GM19023 (cell line): Measurements from ENCODE around the gene SHROOM3.

Experiments used
- ATAC-seq: cut with Tn5 transposase; IDR thresholded peaks from one replicate; pipeline ENCODE4 v1.9.1; 2021; ENCODE audit warnings: mild to moderate bottlenecking, moderate library complexity; ENCODE audit not compliant: unreplicated experiment

SHROOM3 gene

DNA sequence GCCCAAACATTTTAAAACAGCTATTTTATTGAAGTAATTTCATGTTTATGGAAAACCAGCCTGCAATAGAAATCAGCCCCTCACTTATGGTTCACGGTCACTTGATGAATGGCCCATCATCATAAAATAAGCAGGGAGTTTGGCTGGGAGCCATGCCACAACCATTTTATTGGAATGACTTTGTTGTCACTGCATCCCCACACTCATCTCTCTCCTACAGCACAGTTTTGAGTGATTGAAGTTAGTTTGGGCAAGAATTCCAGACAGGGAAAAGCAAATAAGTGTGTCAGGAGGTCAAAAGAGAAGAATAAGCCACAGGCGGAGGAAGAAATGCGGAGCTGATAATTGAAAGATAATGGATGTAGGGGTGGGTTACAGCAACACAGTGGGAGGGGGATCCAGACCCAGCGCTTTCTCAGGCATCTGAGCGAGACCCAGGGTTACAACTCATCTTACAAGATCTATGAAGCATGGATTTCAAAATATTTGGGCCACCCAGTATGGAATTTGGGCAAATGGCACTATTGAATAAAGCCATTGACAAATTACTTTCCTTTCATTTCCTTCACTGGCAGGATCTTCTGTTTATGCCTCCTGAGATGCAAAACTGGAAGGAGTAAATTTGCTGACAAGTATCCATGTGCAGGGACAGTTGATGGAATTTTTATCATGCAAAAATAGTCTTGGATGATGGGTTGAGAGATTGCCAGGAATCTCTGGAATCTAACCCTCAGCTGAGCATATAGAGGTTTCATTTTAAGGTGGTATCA is 100.8 kb downstream of the SHROOM3 start:
- no peak for ATAC-seq

DNA sequence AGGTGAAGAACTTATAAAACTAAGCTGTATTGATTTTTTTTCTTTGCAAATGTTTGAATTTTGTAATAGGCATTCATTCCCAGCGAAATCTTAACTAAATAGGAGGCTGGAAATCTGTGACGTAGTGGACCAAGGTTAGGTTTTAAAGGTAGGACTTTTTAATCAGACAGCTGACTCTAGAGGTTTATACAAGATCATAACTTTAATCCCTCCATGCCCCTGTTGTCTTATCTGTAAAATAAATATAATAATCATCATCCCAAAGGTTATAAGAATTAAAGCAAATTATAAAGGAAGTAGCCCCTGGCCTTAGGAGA is 101.3 kb downstream of the SHROOM3 start:
- ATAC-seq: no peak

DNA sequence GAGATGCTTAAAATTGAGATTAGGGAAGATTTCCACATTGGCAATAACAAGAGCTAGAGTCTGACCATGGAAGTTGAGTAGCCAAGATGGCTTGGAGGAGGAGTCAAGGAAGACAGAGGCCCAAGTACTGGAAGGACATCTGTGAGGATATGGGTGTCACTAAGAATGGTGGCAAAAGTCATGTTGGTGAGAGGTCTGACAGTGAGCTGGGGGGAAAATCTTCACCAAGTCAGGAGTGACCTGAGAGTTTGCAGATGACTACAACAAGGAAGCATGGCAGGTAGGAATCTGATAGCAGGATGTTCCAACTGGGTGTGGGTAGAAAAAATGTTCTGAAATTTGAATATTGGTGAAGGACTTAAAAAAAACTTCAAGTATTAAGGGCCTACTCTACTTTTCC is 103.3 kb downstream of the SHROOM3 start:
- ATAC-seq: no peak

DNA sequence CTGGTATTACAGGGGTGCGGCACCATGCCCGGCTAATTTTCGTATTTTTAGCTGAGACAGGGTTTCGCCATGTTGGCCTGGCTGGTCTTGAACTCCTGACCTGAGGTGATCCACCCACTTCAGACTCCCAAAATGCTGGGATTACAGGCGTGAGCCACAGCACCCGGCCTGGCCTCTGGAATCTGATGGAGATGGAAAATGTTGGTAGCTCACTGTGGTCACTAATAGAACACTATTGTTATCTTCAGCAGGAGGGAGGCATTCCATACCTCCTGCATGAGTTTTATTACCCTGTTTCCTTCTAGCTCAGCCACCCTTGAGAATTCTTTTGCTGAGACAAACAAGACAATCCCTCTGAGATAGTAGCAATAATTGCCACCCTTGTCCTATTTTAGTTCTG is 105.0 kb downstream of the SHROOM3 start:
- no peak for ATAC-seq

DNA sequence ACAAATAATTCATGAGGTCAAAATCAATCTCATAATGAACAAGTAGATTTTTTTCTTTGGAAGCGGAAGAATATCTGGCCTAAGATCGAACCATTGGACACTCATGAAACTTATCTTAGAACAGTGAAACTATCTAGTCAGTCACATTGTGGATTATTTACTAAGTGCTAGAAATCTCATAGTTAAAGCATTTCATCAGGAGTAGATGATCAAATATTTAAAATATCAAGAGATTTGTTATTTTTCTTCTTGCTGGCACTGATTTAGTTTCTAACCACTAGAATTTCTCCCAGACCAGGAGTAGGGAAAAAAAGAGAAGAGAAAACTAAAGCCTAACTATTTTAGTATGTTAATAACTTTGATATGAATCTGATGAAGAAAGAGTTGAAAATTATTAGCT is 105.5 kb downstream of the SHROOM3 start:
- no peak for ATAC-seq

DNA sequence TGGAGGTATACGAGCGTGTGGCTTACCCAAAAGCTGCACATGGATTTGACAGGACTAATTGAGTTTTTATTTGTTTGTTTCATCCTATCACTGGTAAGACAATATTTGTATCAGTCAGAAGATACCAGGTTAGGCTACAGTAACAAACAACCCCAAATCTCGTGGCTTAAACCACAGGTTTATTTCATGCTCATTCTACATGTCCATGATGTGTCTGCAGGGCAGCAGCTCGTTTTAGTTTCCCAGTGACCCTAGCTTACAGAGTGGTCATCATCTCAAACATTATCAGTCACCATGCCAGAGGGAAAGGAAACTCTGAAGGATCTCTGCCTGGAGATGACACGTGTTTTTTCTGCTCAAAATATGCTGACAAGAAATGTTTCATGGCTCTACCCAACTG is 108.3 kb downstream of the SHROOM3 start:
- no peak for ATAC-seq

DNA sequence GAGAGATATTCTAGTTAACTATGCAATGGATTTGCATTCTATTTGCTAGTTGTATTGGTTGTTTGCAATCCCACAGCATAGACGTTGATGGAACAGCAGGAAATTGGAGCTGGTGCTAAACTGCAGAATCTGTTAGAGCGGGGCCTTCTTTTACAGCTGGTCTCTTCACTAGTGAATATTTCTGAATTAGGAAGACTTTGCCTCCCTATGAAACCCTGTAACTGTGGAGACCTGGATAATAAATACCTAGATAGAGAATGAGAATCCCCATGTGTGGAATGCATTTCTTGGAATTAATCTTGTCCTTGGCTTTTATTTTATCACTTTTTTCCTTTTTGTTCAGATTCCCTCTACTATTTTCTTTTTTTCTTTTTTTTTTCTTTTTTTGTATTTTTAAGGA is 109.7 kb downstream of the SHROOM3 start:
- no peak for ATAC-seq

DNA sequence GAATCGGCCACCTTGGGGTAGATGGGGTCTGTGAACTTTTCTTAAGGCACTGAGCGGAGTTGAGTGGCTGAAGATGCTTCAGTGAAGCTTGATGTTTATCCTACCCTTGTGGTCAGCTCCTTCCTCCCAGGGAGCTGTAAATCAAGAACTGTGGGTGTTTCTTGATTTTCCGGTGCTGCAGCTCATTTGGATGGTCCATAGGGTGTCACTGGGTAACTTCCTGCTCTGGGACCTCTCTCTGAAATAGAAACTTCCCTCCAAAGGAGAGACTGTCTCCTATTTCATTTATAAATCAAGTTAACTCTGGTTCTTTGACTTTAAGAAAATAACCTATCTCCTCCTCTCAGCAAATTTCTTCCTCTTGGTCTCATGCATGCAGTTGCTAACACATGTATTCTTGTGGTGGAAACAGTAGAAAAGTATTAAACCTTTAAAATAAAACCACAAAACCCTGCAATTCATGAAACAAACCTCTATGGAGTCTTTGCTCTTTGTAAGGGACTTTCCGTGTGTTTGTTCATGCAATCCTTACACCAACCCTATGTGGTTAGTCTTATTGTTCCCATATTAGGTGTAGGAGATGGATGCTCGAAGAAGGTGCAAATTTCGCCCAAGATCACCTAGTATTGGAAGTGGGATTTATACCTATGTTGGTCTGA is 110.3 kb downstream of the SHROOM3 start:
- ATAC-seq: no peak

DNA sequence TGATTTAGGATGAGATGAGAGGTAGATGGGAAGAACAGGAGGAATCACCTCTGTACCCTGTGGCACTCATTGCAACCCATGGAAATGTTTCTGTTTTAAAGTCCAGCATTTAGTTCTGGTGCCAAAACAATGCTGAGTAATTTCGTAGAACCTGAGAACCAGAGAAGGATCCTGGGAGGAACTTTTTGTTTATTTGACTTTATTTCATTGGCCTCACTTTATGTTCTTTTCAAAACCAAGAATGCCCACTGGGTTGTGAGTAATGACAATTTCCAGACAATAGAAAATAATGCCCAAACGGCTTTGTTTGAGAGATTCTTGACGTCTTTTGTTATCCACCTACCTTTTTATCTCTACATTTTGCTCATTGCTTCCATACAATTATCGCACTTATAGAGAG is 111.3 kb downstream of the SHROOM3 start:
- ATAC-seq: no peak

DNA sequence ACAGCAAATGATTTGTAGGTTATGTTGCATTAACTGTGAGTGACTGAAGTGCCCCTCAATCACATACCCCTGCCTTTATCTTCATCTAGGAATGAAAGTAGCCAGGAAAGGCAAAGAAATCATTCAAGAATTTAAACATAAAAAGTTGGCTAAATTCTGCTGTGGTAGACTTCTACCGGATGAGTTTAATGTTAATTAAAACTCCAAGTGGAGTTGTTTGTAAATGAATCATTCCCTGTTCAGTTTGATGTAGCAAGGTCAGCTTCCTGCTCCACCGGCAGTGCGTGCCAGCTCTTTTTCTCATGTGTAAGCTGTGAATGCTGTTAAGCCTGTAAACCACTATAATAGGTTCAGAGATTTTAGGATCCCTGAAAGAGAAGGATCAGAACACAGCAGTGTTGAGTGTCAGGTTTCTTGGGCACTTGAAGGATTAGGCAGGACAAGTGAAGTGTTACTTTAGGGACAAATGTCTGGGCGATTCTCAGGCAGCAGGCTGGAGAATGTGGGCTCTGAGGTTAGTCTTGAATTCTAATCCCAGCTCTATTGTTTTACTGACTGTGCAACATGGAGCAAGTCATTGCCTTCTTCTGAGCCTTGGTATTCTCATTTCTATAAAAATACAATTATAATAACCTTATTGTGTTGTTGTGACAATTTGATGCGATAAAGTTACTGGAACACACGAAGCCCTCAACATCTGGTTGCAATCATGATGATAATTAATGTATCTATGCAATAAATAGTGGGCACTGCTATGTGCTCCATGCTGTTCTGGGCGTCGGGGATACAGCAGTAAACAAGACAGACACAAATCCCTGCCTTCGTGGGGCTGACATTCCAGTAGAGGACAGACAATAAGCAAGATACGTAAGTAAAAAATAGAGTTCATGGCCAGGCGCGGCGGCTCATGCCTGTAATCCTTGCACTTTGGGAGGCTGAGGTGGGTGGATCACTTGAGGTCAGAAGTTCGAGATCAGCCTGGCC is 112.0 kb downstream of the SHROOM3 start:
- no peak for ATAC-seq

DNA sequence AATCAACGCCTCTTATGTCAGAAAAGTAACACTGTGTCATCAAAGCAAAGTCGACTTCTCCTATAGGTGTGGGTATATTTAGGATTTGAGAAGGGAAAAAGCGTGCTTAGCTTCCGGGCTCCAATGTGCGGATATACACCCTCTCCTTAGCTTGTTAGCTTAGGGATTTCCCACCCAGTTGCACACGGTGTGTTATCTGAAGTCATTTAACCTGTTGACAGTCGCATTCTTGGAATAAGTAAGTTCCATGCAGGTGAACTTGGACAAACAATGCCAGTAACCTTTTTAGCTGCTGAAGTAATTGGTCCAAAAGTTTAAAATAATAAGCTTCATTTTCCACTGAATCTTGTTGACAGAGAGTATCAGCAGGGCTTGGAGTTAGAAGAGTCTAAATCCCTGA is 113.7 kb downstream of the SHROOM3 start:
- no peak for ATAC-seq

DNA sequence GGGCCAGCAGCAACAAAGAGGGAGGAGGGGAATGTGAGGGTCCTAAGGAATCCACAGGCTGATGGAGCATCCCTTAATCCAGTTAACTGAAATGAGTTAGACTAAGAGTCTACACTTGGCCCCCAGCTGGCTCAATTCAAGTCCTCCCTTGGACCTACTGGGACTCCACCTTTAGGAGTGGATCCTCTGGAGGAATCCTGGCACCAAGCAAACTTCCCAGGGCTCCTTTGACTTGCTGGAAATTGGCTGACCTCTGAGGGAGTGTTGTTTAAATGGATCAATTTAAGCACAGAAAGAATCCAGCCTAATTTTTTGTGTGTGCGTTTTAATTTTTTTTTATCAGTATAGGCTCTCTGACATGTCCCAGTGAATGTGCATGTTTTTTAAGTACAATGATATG is 114.7 kb downstream of the SHROOM3 start:
- ATAC-seq: no peak

DNA sequence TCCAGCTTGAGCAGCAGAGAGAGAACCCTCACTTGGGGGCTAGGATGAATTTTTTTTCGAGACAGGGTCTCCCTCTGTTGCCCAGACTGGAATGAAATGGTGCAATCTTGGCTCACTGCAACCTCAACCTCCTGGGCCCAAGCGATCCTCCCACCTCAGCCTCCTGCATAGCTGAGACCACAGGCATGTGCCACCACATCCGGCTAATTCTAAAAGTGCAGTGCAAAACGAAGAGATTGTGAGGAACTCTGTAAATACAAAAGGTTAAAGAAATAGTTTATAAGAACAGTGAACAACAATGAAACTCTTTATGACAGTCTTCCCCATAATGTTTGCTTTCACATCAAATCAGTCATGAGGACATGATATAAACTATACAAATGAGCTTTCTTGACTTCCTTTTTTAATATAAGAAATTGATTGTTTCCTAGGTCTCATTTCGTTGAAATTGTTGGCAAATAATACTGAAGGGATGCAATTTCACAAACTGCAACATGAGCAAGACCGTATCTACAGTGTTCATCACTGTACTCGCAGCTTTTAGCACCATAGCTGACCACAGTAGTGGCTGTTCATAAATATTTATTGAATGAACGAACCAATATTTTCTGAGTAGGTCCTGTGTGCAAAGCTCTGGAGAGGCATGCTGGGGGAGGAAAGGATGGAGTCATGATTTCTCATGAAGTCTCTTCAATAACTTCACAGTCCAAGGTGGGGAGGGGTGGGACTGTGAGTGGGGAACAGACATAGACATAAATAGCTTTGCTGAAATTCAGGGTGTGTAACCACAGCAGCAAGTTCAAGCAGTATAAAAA is 116.1 kb downstream of the SHROOM3 start:
- no peak for ATAC-seq

DNA sequence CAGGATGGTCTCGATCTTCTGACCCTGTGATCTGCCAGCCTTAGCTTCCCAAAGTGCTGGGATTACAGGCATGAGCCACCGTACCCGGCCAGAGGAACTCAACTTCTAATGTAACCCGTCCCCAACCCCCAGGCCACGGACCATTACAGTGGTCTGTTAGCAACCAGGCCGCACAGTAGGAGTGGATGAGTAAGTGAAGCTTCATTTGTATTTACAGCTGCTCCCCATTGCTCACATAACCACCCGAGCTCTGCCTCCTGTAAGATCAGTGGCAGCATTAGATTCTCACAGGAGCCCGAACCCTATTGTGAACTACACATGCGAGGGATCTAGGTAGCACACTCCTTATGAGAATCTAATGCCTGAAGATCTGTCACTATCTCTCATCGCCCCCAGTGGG is 119.6 kb downstream of the SHROOM3 start:
- ATAC-seq: no peak

DNA sequence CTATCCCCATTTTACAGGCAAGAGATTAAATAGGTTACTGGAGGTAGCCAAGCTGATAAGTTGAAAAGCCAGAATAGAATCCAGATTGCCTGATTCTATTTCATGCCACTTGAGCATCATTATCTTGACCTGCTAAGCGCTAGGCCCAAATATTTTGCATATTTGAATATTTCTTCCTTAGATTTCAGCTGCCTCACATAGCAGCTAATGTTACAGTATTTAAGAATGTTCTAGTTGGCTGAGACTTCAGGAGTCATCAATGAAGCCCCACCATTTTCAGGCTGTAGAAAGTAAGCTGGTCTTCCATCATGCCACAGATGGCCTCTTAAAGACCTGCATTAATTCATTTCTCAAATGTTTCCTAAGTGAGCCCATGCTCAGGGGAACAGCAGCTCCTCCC is 121.4 kb downstream of the SHROOM3 start:
- no peak for ATAC-seq

DNA sequence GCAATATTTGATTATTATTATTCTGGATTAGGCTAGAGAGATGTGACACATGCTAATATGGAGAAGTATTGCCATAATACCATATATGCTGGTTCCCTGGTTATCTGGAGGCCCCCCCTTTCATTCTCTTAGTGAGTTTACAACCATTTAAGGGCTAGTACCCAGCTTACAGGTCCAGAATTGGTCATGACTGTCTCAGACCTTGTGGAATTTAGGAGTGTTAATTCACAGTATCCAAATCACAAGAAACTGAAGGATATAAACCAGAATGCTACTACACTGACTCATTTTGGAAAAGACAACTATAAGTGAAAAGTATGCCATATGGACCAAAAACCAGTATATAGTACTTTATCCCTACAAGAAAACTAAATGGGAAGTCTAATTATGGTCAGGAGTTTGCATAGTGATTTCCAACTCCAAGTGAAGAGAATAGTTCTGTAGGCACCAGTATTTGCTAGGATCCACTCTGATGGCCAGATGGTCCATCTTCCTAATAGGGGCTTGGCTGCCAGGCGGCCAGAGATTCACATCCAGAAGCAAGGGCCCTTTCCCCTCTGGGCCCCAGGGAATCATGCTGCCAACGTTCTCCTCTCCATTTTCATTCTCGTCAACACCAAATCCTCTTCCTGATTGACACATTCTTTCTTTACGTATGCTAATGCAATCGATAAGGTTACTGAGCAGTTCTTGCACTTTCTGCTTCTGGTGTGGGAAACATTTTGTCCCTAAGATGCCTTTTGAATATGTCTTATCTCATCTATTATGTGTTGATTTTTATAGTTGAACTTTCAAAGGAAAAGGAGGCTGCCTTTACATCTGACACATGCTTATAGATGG is 123.6 kb downstream of the SHROOM3 start:
- no peak for ATAC-seq

DNA sequence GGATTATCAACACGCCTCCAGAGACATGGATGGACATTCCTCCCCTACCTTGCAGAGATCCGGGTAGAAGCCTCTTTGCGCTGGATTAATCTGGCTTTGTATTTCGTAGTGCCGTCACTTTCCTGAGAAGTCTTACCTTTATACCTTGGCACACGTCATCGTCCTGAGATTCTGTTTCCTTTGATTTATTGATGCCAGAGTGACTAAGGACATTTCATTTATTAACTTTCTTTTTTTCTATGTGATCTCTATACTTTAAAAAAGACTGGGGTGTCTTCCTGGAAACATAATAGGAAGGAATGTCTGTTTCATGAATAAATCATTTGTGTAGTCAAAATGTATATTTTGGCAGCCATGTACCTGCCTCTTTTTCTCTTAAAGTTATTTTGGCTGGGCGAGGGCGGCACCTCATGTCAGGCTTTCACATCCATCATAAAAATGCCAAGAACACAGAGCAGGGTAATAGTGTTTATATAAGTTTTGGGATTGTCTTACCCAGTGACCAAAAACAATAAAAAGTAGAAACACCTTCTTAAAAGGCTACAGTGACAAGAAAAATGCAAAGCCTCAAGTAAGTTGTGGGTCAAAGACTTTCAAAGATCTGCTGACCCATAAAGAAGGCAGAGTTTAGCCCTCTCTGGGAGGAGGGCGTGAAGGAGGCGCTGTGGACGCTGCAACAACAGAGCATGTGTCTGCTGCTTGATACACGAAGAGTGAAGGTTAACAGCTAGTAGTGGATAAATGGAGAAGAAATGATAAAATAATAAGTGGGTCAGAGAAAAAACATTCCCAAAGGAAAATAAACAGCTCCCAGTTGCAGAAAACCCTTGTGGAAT is 124.4 kb downstream of the SHROOM3 start:
- no peak for ATAC-seq

DNA sequence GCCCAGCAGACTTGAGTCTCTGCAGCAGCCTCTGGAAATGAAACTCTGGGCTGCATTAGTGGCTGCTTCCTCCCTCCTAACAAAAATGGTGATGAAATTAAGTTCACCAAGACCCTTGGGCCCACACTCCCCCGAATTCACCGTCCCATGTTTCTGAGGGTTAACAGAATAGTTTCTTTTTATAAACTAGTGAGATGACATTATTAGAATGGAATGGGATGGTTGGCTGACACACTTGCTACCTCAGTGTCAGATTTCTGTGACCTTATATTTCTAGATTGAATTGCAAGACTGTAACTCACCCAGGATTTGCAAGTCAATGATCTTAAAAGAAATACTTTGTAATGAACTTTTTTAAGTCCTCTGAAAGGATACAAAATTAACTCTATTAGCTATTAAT is 127.1 kb downstream of the SHROOM3 start:
- no peak for ATAC-seq

DNA sequence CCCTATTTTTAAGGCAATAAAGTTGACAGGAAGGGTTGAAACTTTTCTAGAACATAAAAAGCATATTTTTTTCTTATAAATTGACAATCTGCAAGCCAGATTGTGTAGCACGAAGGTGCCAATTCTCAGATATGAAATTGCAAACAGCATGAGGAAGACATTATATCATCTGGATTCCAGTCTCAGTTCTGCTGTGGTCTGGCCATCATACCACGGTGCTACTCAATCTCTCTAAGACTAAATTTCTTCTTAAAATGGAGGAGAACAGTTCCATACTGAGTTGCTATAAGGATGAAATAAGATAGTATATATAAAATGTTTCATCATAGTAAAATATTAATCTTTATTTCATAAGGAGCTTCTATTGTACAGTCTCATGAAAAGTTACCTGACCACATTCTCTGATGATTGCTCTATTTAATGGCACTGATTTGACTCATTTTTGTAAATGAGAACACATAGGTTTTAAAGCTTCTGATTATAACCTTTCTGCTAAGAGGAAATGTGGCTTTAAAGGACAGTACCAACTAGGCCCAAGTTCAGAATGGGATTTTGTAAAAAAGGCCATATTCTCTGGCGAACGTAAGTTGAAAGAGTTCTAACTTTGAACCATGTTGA is 127.9 kb downstream of the SHROOM3 start:
- no peak for ATAC-seq
